Muscle layer of duodenum (tissue), 2 donors: ENCODE data around the gene FOXO1.

ENCODE experiments used
- H3K27ac ChIP-seq: one replicate; pipeline ENCODE4 v1.7.0; 2013; ENCODE audit warnings: mild to moderate bottlenecking, low read length
- H3K27me3 ChIP-seq: one replicate; pipeline ENCODE4 v1.7.0; 2013; ENCODE audit warnings: low read depth, mild to moderate bottlenecking, control low read depth, low read length
- H3K36me3 ChIP-seq, 2 donors: one replicate each; pipeline ENCODE4 v1.7.0; 2013; ENCODE audit warnings: low read length in 2 of 2, control low read depth in 1 of 2, mild to moderate bottlenecking in 1 of 2; ENCODE audit not compliant: insufficient read depth in 2 of 2, control insufficient read depth in 1 of 2
- H3K4me1 ChIP-seq, 2 donors: one replicate each; pipeline ENCODE4 v1.7.0; 2013; ENCODE audit warnings: low read length in 2 of 2, mild to moderate bottlenecking in 2 of 2, control low read depth in 1 of 2, moderate library complexity in 1 of 2; ENCODE audit not compliant: insufficient read depth in 2 of 2, control insufficient read depth in 1 of 2
- H3K4me3 ChIP-seq, 2 donors: one replicate each; pipeline ENCODE4 v1.7.0; 2013; ENCODE audit warnings: low read length in 2 of 2, low read depth in 1 of 2, mild to moderate bottlenecking in 1 of 2
- H3K9me3 ChIP-seq, 2 donors: one replicate each; pipeline ENCODE4 v1.7.0; 2013; ENCODE audit warnings: low read length in 2 of 2, control low read depth in 1 of 2, mild to moderate bottlenecking in 1 of 2; ENCODE audit not compliant: control insufficient read depth in 1 of 2
- donor health status: healthy.

The FOXO1 gene

GRCh38 chr13:40653527-40654318, 12.7 kb downstream of the FOXO1 start:
- H3K27me3 ChIP-seq = no peaks in the 10 kb centered on the region
- H3K4me1 ChIP-seq = peaks cover 14 to 41% of the 10 kb centered on the region in 2 donors
- H3K27ac ChIP-seq = no peak overlapping the region
- H3K9me3 ChIP-seq = no peaks in the 10 kb centered on the region
- no peak overlapping the region for H3K4me3 ChIP-seq
- H3K36me3 ChIP-seq = no peaks in the 10 kb centered on the region

DNA sequence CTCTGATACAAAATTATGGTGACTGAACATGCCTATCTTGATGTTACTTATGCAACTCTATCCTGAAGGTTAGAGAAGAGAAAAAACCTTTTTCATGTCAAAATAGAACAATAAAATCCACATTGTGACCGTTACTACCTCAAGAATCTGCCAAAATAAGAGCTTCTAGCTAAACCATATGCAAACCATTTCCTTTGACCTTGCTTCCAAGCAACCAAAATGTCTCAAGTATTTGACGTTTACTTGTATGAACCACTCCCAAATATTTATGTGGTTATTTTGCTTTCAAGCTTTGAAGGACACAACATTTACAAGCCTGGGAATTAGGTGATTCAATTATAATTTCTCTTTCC, 13.9 kb downstream of the FOXO1 start:
- H3K27ac ChIP-seq = no peak overlapping the region
- H3K4me1 ChIP-seq = peaks cover 14 to 44% of the 10 kb centered on the region in 2 donors
- H3K27me3 ChIP-seq = no peaks in the 10 kb centered on the region

DNA sequence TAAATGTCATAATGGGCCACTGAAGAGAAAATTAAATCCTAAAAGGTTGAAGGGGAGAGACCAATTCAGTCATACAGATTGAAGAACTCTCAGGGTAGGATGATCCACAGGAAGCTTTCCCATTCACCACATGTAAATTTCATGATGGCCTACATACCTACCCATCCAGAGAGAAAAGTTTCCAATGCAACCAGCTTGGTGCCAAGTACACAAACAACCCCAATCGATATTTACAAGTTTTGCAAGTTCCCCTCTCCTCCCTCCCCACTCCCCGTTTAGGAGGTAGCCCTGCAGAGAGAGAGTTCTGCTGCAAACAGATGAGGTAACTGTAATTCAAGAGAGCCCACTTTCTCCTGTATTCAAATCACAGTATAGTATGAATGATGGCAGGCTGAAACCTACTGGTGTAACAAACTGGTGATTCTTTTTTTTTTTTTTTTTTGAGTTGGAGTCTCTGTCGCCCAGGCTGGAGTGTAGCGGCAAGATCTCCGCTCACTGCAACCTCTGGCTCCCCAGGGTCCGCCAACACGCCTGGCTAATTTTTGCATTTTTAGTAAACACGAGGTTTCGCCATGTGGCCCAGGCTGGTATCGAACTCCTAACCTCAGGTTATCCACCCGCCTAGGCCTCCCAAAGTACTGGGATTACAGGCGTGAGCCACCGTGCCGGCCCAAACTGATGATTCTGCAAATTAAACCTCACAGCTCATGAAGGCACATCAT, 14.4 kb downstream of the FOXO1 start:
- H3K4me3 ChIP-seq = no peak overlapping the region
- H3K9me3 ChIP-seq = no peaks in the 10 kb centered on the region
- H3K4me1 ChIP-seq = peaks cover 14 to 40% of the 10 kb centered on the region in 2 donors
- H3K36me3 ChIP-seq = no peaks in the 10 kb centered on the region
- no peak overlapping the region for H3K27ac ChIP-seq
- H3K27me3 ChIP-seq = no peaks in the 10 kb centered on the region

More for the DNA sequence above, 13.9 kb downstream of the FOXO1 start:
- Histone ChIP-seq H3K9me3 (no peaks in the 10 kb centered on the region), H3K4me3 (no peak overlapping the region), H3K36me3 (no peaks in the 10 kb centered on the region)

DNA sequence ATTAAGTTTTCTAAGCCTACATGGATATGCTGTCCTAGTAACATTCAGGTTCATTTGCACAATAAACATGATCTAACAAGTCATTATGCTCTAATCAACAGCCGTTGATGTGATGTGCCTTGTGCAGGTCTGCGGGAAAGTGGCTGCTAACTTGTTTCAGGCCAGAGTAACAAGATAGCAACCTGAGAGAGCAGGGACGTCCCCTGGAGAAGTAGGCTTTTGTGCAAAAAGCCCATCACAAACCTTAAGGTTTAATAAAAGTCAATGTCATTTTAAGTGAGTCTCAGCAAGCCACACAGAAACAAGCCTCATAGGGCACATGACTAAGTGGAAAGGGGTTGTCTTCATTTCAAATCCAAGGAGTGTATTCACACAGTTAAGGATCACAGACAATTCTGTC, 17.6 kb downstream of the FOXO1 start:
- Histone ChIP-seq H3K4me1 (peaks cover 20 to 56% of the 10 kb centered on the region in 2 donors), H3K27ac (no peak overlapping the region), H3K4me3 (no peak overlapping the region), H3K27me3 (no peaks in the 10 kb centered on the region), H3K9me3 (no peaks in the 10 kb centered on the region), H3K36me3 (no peaks in the 10 kb centered on the region)

DNA sequence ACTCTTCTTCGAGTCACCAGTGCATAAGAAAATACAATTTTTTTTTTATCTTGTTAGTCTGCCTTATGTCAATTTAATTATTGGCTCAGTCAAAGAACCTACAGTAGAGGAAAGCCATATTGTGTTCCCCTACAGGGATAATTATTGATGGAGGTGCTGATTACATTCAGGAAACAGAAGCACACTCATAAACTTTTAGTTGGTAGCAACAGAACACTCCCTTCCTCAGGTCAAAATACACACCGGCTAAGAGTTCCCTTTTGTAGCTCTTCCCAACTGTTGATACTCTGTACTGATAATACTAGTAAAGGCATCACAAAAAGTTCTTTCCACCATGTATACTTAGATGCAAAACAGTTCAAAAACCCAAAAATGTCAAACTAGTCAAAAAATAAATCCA, 18.4 kb downstream of the FOXO1 start:
- H3K4me1 ChIP-seq = peaks cover 12 to 50% of the 10 kb centered on the region in 2 donors
- H3K36me3 ChIP-seq = no peaks in the 10 kb centered on the region
- no peak overlapping the region for H3K4me3 ChIP-seq
- no peak overlapping the region for H3K27ac ChIP-seq
- no peaks in the 10 kb centered on the region for H3K27me3 ChIP-seq
- no peaks in the 10 kb centered on the region for H3K9me3 ChIP-seq

- no peaks in the 10 kb centered on the region for H3K27me3 ChIP-seq
- H3K4me1 ChIP-seq = peaks cover 12 to 48% of the 10 kb centered on the region in 2 donors
- no peak overlapping the region for H3K4me3 ChIP-seq
- H3K36me3 ChIP-seq = no peaks in the 10 kb centered on the region
- H3K27ac ChIP-seq = no peak overlapping the region
- H3K9me3 ChIP-seq = no peaks in the 10 kb centered on the region
Measured at GRCh38 chr13:40644838-40645604, 21.4 kb downstream of the FOXO1 start.

- no peak overlapping the region for H3K4me3 ChIP-seq
- no peak overlapping the region for H3K27ac ChIP-seq
- H3K36me3 ChIP-seq = no peaks in the 10 kb centered on the region
- peaks cover 7 to 42% of the 10 kb centered on the region in 2 donors for H3K4me1 ChIP-seq
- H3K27me3 ChIP-seq = no peaks in the 10 kb centered on the region
- H3K9me3 ChIP-seq = no peaks in the 10 kb centered on the region
Measured at GRCh38 chr13:40640845-40641458, 25.5 kb downstream of the FOXO1 start.

DNA sequence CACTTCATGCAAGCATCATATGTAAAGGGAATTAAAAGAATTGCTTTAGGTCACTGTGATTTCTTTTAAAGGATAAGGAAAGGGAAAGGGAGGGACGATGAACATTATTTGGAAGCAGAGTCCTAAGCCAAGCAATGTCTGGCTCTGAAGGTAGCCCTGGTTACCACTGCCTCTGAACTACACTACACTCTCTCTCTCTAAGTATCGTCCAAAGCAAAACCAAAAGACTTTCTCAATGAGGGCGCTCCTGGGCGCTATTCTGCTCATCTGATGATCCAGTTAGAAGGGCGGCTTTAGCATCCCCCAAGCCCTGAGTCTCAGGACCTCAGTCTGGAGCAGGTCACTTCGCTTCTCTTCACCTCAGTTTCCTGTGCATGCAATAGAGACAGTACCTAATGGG, 26.2 kb downstream of the FOXO1 start:
- H3K27ac ChIP-seq = no peak overlapping the region
- no peak overlapping the region for H3K4me3 ChIP-seq
- no peaks in the 10 kb centered on the region for H3K36me3 ChIP-seq
- H3K9me3 ChIP-seq = no peaks in the 10 kb centered on the region
- H3K4me1 ChIP-seq = peaks cover 6 to 45% of the 10 kb centered on the region in 2 donors
- H3K27me3 ChIP-seq = no peaks in the 10 kb centered on the region

DNA sequence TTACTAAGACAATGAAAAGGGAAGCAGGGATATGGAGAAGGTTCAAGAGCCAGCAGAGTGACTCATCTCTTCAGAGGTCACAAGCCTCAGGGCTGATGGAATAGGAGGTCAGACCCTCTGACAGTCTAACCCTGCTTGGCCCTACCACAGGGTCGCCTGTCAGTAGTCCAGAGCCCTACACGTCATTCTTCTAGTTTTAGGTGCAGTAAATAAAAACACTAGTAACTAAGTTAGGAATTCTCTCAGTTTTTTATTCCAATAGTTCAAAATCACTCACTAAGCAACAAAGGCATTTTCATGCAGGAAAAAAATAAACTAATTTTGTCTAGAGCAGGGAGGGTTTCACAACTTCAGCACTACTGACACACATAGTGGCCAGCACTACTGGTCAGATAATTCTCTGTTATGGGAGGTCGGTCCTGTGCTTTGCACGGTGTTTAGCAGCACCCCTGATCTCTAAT, 27.2 kb downstream of the FOXO1 start:
- no peaks in the 10 kb centered on the region for H3K9me3 ChIP-seq
- peak overlapping the region; percentile 53 for H3K27ac ChIP-seq
- H3K4me1 ChIP-seq = peaks cover 0 to 40% of the 10 kb centered on the region in 2 donors

GRCh38 chr13:40637643-40638042, 28.8 kb downstream of the FOXO1 start:
- H3K9me3 ChIP-seq = no peaks in the 10 kb centered on the region
- peaks cover 0 to 37% of the 10 kb centered on the region in 2 donors for H3K4me1 ChIP-seq
- no peak overlapping the region for H3K4me3 ChIP-seq
- H3K27me3 ChIP-seq = no peaks in the 10 kb centered on the region
- no peak overlapping the region for H3K27ac ChIP-seq
- H3K36me3 ChIP-seq = no peaks in the 10 kb centered on the region

More for the DNA sequence above, 27.2 kb downstream of the FOXO1 start:
- Histone ChIP-seq H3K36me3 (no peaks in the 10 kb centered on the region), H3K27me3 (no peaks in the 10 kb centered on the region), H3K4me3 (no peak overlapping the region)
